ENCODE measurements around the gene ERICH6. TPM values are rescaled to one million over a fixed set of nuclear protein-coding genes. Genes with fewer than 3 reads are reported as not detected.

The ERICH6 gene
- total and polyA plus RNA-seq, 2 experiments from 2014 or later = 0.32 TPM; not detected in 1

- H3K9me3 Mint-ChIP-seq = peaks cover 12% of the 10 kb centered on the region
- DNase-seq (ENCODE audit: low spot score) (no peak), ATAC-seq (no peak)
- Histone ChIP-seq H3K79me2 (replicated peaks; ENCODE audit: insufficient read depth) (no peaks in the 10 kb centered on the region), H3K27me3 (ENCODE audit: insufficient read depth) (no peaks in the 10 kb centered on the region), H3K36me3 (ENCODE audit: insufficient read depth) (no peaks in the 10 kb centered on the region), H3K4me2 (no peak overlapping the region), H3F3A (replicated peaks; ENCODE audit: low read depth) (0 out of 2 replicates have a peak, but pooled peaks cover 3% of the 10 kb centered on the region), H2AFZ (no peak overlapping the region), H4K20me1 (replicated peaks; ENCODE audit: insufficient read depth) (no peaks in the 10 kb centered on the region), H3K27ac (ENCODE audit: low read depth) (no peak overlapping the region), H3K9me2 (ENCODE audit: insufficient read depth) (no peaks in the 10 kb centered on the region), H3K4me1 (ENCODE audit: insufficient read depth) (peaks cover 1% of the 10 kb centered on the region; the same call in 1 of the 2 replicates), H3K4me3 (no peak overlapping the region)
- 0 out of 3 replicates have a peak, but pooled peaks cover 2% of the 10 kb centered on the region for H3K4me1 Mint-ChIP-seq
- peaks cover 7% of the 10 kb centered on the region for H3K27me3 Mint-ChIP-seq (ENCODE audit: insufficient read depth, low read depth, poor library complexity)
- TF ChIP-seq ZNF462 (CRISPR knock-in tag; IDR thresholded peaks at IDR 0.05) (no peak), REST (IDR thresholded peaks at IDR 0.05; ENCODE audit: unreplicated experiment) (no peak), EZH2phosphoT487 (IDR thresholded peaks at IDR 0.05; ENCODE audit: unreplicated experiment) (no peak), CREB1 (CRISPR knock-in tag; IDR thresholded peaks at IDR 0.05; ENCODE audit: low read depth) (no peak), EZH2 (IDR thresholded peaks at IDR 0.05; ENCODE audit: low read depth, unreplicated experiment) (no peak), ZNF114 (CRISPR knock-in tag; IDR thresholded peaks at IDR 0.05) (no peak), POLR2AphosphoS5 (IDR thresholded peaks at IDR 0.05; ENCODE audit: low read depth) (no peak), ZNF331 (CRISPR knock-in tag; IDR thresholded peaks at IDR 0.05; ENCODE audit: low read depth) (no peak), ETS1 (IDR thresholded peaks at IDR 0.05) (no peak), CTCF (conservative IDR thresholded peaks at IDR 0.05; ENCODE audit: low read depth in 2 of 2) (no peak), STAT1 (IDR thresholded peaks at IDR 0.05; ENCODE audit: unreplicated experiment) (no peak), JUNB (IDR thresholded peaks at IDR 0.05; ENCODE audit: unreplicated experiment) (no peak), NANOG (IDR thresholded peaks at IDR 0.05; ENCODE audit: borderline replicate concordance) (no peak)
- H3K36me3 Mint-ChIP-seq (ENCODE audit: low read depth) = peaks cover 4% of the 10 kb centered on the region; the same call in 1 of the 3 replicates
- no peak overlapping the region for H3K4me3 Mint-ChIP-seq
- no peak overlapping the region for H3K27ac Mint-ChIP-seq
Measured at GRCh38 chr3:150699068-150699639, 4.6 kb downstream of the ERICH6 start.
